GM18498 (cell line): ENCODE measurements around the gene PAFAH2.

Experiments
- ATAC-seq: cut with Tn5 transposase; IDR thresholded peaks from one replicate; pipeline ENCODE4 v1.9.1; 2021; ENCODE audit warnings: mild to moderate bottlenecking, moderate library complexity; ENCODE audit not compliant: unreplicated experiment

The PAFAH2 gene

DNA sequence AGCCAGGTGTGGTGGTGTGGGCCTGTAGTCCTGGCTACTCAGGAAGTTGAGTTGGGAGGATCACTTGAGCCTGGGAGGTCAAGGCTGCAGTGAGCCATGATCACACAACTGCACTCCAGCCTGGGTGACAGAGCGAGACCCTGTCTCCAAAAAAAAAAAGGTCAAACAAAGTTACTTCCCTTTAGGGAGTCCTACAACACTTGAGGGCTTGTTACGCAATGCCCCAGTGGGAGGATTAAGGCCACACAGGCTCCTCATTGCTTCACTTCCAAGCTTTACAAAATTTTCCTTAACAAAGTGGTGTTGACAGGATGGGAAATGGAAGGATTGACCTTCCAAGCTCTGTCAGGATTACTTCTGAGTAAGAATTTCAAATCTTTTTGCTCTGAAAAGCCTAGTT, 17.5 kb upstream of the PAFAH2 start:
- no peak for ATAC-seq

- ATAC-seq = no peak
Measured at GRCh38 chr1:26014179-26014578, 16.3 kb upstream of the PAFAH2 start.

- ATAC-seq = no peak
Measured at GRCh38 chr1:26012864-26013263, 15.0 kb upstream of the PAFAH2 start.

- ATAC-seq = no peak
Measured at GRCh38 chr1:26010825-26011224, 13.0 kb upstream of the PAFAH2 start.

DNA sequence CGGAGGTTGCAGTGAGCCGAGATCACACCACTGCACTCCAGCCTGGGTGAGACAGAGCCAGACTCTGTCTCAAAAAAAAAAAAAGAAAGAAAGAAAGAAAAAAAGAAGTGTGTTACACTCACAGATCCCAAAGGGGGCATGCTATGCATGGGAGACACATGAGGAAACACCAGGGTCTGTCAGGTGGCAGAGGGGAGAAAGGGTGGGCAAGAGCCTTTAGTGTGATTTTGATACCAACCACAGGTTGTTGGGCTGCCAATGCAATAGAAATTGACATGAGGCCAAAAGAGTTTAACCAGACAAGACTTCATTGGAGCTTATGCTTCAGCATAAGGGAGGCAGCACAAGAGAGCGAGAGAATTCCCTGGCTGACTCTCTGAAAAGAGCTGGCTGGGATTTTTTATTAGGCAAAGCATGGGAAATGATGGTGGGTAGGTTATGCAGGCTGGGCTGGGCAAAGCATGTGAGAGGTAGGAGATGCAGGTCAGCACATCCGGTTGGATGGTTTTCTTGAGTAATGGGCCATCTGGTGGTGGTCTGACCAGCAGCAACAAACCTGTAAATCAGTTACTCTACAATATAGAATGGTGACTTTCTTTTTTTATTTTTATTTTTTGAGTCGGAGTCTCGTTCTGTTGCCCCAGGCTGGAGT, 12.1 kb upstream of the PAFAH2 start:
- no peak for ATAC-seq

DNA sequence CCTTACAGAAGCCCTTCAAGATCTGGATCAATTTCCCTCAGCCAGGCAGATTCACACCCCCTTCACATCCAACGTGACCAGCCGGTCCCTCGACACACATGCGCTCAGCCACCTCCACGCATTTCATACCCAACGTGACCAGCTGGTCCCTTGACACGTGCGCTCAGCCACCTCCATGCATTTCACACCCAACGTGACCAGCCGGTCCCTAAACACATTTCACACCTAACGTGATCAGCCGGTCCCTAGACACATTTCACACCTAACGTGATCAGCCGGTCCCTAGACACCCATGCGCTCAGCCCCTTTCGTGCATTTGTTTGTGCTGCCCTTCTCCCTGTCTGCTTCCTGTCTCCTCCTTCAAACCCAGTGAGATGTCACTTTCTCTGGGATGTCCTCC, 8.8 kb upstream of the PAFAH2 start:
- no peak for ATAC-seq

DNA sequence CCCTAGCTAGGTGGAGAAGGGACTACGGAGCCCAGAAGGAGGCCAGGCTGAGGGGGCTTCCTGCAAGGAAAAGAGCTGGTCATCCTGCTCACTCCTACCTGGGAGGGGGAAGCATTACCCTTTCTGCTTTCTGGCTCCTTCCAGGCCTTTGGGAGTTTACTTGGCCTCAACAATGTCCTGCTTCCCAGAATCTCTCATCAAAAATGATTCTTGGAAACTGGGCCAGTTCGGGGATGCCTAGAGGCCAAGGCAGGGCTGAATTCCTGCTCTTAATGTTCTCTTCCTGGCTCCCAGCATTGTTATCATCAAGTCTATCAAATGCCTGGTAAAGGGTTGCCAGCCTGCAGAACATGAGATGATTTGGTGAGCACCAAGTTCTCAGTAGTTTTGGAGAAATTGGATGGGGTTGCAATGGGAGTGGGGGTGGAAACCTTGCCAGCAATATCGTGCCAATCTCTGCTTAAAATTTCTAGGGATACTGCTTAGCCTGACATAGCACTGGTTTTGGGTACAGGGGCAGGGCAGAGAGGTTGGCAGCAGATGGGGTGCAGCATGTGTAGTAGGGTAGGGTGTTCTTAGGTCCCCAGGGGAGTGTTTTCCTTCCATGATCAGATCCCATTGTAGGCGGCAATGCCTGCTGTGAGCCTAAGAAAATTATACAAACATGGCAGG, 7.7 kb upstream of the PAFAH2 start:
- ATAC-seq = no peak

- no peak for ATAC-seq
Measured at GRCh38 chr1:26003756-26004155, 5.9 kb upstream of the PAFAH2 start.

DNA sequence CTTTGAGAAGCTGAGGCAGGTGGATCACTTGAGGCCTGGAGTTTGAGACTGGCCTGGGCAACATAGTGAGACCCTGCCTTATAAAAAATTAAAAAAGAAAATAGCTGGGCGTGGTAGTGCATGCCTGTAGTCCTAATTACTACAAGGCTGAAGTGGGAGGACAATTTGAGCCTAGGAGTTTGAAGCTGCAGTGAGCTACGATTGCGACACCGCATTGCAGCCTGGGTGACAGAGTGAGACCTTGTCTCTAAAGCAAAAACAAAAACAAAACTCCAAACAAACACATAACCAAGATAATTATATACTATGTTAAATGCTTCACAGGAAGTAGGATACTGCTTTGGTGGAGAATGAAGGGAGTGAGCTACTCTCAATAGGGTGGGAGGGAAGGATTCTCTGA, 5.4 kb upstream of the PAFAH2 start:
- ATAC-seq = no peak

DNA sequence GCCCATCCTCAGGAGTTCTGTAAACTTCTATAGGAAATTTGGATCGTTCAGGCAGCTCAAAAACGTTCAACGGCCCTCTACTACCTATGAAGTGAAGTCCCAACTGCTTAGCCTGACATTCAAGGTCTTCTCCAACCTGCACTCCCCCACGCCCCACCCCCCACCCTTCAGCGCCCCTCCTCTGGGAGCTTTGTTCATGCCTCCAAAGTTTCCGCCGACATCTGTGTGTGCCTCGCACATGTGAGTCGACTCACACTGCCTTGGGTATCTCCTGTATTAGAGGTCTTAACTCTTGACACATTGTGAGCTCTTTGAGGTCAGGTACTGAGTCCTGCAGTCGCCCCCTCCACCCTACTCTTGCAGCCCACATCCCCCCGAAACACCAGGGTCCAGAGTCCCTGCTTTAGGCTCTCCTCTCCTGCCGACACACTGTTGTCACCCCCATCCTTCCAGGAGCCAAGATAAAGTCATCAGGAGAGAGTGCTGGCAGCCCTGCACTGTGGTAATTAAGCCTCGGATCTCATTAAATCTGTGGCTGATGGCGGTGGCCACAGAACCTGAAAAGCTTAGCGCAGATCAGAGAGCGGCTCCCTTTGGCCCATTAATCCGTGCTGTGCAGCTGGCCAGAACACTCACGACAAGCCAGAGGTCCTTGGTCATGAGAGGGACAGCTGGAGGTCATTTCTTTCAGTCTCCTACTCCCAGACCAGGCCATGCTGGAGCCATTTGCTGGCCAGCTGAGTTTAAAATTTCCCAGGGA, 1.4 kb upstream of the PAFAH2 start:
- ATAC-seq = no peak

DNA sequence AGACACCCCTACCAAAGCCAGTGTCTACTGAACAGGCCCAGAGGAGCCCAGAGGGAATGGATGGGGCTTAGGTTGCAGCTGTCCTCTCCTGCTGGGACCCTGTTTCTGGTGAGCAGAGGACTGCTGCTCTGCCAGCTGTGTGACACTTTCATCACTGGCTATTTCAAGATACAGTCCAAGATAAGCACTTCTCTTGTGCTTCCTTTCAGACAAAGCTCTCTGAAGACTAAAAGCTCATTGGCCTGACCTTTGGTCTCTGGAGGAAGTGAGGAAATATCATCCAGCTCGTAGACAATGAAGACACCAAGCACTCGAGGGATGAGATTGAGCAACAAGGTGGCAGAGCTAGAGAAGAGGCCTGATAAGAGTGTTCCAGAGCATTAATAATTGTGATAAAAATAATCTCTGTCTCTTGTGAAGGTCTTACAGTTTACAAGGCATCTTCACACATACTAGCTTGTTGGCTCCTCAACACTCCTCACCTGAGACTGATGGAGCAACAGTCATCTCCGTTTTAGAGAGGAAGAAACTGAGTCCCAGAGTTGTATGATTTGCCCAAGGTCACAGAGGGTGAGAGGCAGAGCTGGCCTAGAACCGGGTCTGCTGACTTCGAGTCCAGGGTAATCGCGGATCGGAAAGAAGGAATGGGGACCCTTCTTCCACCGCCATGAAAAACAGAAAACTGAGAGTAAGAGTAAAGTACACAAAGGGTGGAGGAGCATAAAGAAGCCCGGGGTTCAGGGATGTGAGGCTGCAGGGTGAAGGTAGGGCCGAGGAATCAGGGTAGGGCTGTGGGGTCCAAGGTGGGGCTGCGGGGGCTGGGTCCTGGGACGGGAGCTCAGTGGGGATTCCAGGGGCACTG, 666 bp downstream of the PAFAH2 start:
- ATAC-seq = no peak

DNA sequence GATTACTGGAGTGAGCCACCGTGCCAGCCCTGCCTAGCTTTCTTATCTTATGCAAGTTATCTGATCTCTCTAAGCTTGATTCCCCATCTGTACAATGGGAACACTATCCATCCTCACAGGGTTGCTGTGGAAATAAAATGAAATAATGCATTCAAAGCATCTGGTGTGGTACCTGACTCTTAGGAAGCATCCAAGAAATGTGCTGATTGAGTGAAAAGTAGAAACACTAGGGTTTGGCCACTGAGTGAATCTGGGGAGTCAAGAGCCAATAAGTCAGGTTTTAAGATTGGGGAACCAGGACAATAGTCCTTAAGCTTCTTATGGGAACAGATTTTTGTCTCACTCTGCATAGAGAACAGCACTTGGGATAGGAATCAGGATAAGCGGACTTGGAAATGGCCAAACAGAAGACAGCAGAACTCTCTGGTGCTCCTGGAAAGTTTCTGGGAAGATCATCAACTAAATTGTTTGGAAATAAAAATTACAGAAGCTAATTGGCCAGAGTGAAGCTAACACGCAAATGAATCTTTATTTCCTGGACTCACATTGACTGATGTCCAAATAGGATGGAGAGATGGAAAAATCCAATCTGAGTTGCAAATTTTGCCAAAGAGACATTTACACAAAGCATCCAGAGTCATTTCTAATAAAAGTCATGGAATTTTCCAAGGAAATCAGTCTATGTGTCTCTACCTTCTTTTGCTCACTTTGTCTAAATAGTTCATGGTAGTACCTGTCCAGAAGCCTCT, 3.3 kb downstream of the PAFAH2 start:
- no peak for ATAC-seq

- ATAC-seq = no peak
Measured at GRCh38 chr1:25993197-25993951, 4.5 kb downstream of the PAFAH2 start.

GRCh38 chr1:25992689-25993171, 5.1 kb downstream of the PAFAH2 start:
- ATAC-seq = no peak

- no peak for ATAC-seq
Measured at GRCh38 chr1:25991937-25992688, 5.8 kb downstream of the PAFAH2 start.

GRCh38 chr1:25990702-25991395, 7.0 kb downstream of the PAFAH2 start:
- ATAC-seq = no peak

- ATAC-seq = no peak
Measured at GRCh38 chr1:25990251-25990650, 7.6 kb downstream of the PAFAH2 start.
